IMR-90 (cell line): Measurements from ENCODE around the gene GTF2A2. TPM values are rescaled to one million over a fixed set of nuclear protein-coding genes. Genes with fewer than 3 reads are reported as not detected.

Experiments used
- ATAC-seq: fragments of 200-7000 bp; cut with Tn5 transposase; 2 replicates; pipeline ENCODE4 v1.9.1; 2020; ENCODE audit warnings: low read depth, mild to moderate bottlenecking, moderate library complexity
- BruUV-seq: library from RNA; stranded (reverse); fragments of 400-500 nt; replicated peaks from 2 replicates; lab custom pipeline; 2021; lab: Mats Ljungman, UMichigan
- CTCF ChIA-PET: fragments of 300-600 bp; formaldehyde crosslinking; extraction: SDS; loops from one replicate; lab custom pipeline; 2021; ENCODE audit warnings: antibody characterized with exemption; lab: Yijun Ruan, JAX
- POLR2A ChIA-PET: fragments of 300-600 bp; sonication (Branson Sonifier 250); formaldehyde crosslinking; loops from one replicate; lab custom pipeline; 2022; ENCODE audit warnings: antibody characterized with exemption; ENCODE audit not compliant: unreplicated experiment; lab: Charles Lee
- DNase-seq: peaks from one replicate; pipeline ENCODE4 v3.0.0; 2013
- H2AFZ ChIP-seq: replicated peaks from 2 replicates; pipeline ENCODE3; 2013; ENCODE audit warnings: low read length, mild to moderate bottlenecking; ENCODE audit not compliant: poor library complexity
- H2AK5ac ChIP-seq: 2 replicates; pipeline ENCODE4 v1.6.1; 2013; ENCODE audit warnings: low read depth, low read length, inconsistent platforms
- H2AK9ac ChIP-seq: replicated peaks from 2 replicates; pipeline ENCODE3; 2013; ENCODE audit warnings: mild to moderate bottlenecking, low read depth, low read length, moderate library complexity; ENCODE audit not compliant: poor library complexity
- H2BK120ac ChIP-seq: 2 replicates; pipeline ENCODE4 v1.6.1; 2013; ENCODE audit warnings: low read depth, low read length, inconsistent platforms
- H2BK15ac ChIP-seq: 3 replicates; pipeline ENCODE4 v1.6.1; 2013; ENCODE audit warnings: low read depth, low read length, inconsistent platforms
- H2BK20ac ChIP-seq: 2 replicates; pipeline ENCODE4 v1.6.1; 2013; ENCODE audit warnings: low read depth, mild to moderate bottlenecking, inconsistent platforms, low read length, moderate library complexity
- H2BK5ac ChIP-seq: 2 replicates; pipeline ENCODE4 v1.6.1; 2013; ENCODE audit warnings: mild to moderate bottlenecking, low read depth, low read length, inconsistent platforms; ENCODE audit not compliant: poor library complexity, severe bottlenecking
- H3K14ac ChIP-seq: replicated peaks from 2 replicates; pipeline ENCODE4 v1.6.1; 2013; ENCODE audit warnings: low read depth, low read length, inconsistent platforms
- H3K18ac ChIP-seq: 2 replicates; pipeline ENCODE4 v1.6.1; 2013; ENCODE audit warnings: low read depth, low read length, control low read depth
- H3K23ac ChIP-seq: 2 replicates; pipeline ENCODE4 v1.6.1; 2013; ENCODE audit warnings: low read depth, low read length, inconsistent platforms
- H3K27ac ChIP-seq: 2 replicates; pipeline ENCODE4 v1.5.1; 2013; ENCODE audit warnings: mild to moderate bottlenecking, control low read depth, low read length; ENCODE audit not compliant: insufficient read depth
- H3K27me3 ChIP-seq: 2 replicates; pipeline ENCODE4 v1.6.1; 2013; ENCODE audit warnings: low read length; ENCODE audit not compliant: control insufficient read depth, insufficient read depth
- H3K36me3 ChIP-seq: 2 replicates; pipeline ENCODE4 v1.6.1; 2013; ENCODE audit warnings: low read length, mixed read lengths; ENCODE audit not compliant: control insufficient read depth, insufficient read depth
- H3K4ac ChIP-seq: 2 replicates; pipeline ENCODE4 v1.6.1; 2013; ENCODE audit warnings: low read depth, low read length, inconsistent platforms
- H3K4me1 ChIP-seq: 2 replicates; pipeline ENCODE4 v1.6.1; 2013; ENCODE audit warnings: low read length, mixed read lengths; ENCODE audit not compliant: control insufficient read depth, insufficient read depth
- H3K4me2 ChIP-seq: 2 replicates; pipeline ENCODE4 v1.6.1; 2013; ENCODE audit warnings: low read depth, mild to moderate bottlenecking, control low read depth, low read length, moderate library complexity
- H3K4me3 ChIP-seq: 2 replicates; pipeline ENCODE4 v1.5.1; 2013; ENCODE audit warnings: low read depth, mild to moderate bottlenecking, control low read depth, low read length, moderate library complexity; ENCODE audit not compliant: insufficient read depth
- H3K56ac ChIP-seq: 2 replicates; pipeline ENCODE4 v1.6.1; 2013; ENCODE audit warnings: low read length, inconsistent platforms; ENCODE audit not compliant: insufficient read depth; ENCODE audit errors: extremely low read depth
- H3K79me1 ChIP-seq, 2 experiments: 2 replicates each; pipeline ENCODE4 v1.6.1; 2013; ENCODE audit warnings: low read length in 2 of 2, inconsistent platforms in 1 of 2, low read depth in 1 of 2
- H3K9ac ChIP-seq: 2 replicates; pipeline ENCODE4 v1.6.1; 2013; ENCODE audit warnings: low read depth, low read length, control low read depth
- H3K9me1 ChIP-seq: 2 replicates; pipeline ENCODE4 v1.6.1; 2013; ENCODE audit warnings: low read length, inconsistent platforms; ENCODE audit not compliant: insufficient read depth
- H3K9me3 ChIP-seq: 2 replicates; pipeline ENCODE4 v1.6.1; 2013; ENCODE audit warnings: low read length; ENCODE audit not compliant: control insufficient read depth, insufficient read depth
- H4K20me1 ChIP-seq: 2 replicates; pipeline ENCODE4 v1.6.1; 2013; ENCODE audit warnings: low read length, inconsistent platforms; ENCODE audit not compliant: insufficient read depth
- H4K5ac ChIP-seq: 2 replicates; pipeline ENCODE4 v1.6.1; 2013; ENCODE audit warnings: mild to moderate bottlenecking, low read depth, low read length, control low read depth
- H4K8ac ChIP-seq, 2 experiments: 2 replicates each; pipeline ENCODE4 v1.6.1; 2013; ENCODE audit warnings: low read depth in 2 of 2, low read length in 2 of 2, control low read depth in 1 of 2, inconsistent platforms in 1 of 2
- H4K91ac ChIP-seq: 2 replicates; pipeline ENCODE4 v1.6.1; 2013; ENCODE audit warnings: low read depth, low read length, inconsistent platforms; ENCODE audit not compliant: insufficient read depth
- NFE2L2 ChIP-seq: fragments of 150-350 bp; IDR thresholded peaks from 2 replicates; pipeline ENCODE4 v1.6.1; 2016; ENCODE audit warnings: low read depth, mild to moderate bottlenecking, low read length
- WGBS, 2 experiments: methylation state at CpG; one replicate each; pipeline versions ENCODE4 v1.1.5 to v1.1.7; 2013; ENCODE audit warnings: missing lambda C conversion rate in 2 of 2; ENCODE audit not compliant: insufficient read length in 1 of 2; ENCODE audit errors: extremely low coverage in 2 of 2; 5-methylcytosine and 5-hydroxymethylcytosine counted together
- dilution Hi-C: fragments of 300-500 bp; cut with HindIII; formaldehyde crosslinking; loops from one replicate; pipeline ENCODE4 v1.14.3; 2018; ENCODE audit warnings: low sequenced_read_pairs; ENCODE audit not compliant: unreplicated experiment
- in situ Hi-C: fragments of 300-500 bp; cut with MboI; formaldehyde crosslinking; loops from 3 replicates; pipeline ENCODE4 v1.14.3; 2019; ENCODE audit warnings: low sequenced_read_pairs, inconsistent platforms, mixed read lengths
- intact Hi-C: fragments of 100-400 bp; cut with micrococcal nuclease; formaldehyde crosslinking; loops from 2 replicates; pipeline ENCODE4 v1.10.0; 2022
- polyA plus RNA-seq, 3 experiments: library from polyadenylated mRNA; depleted of rRNA; stranded (reverse); fragments of >200 nt; gene quantifications; 2 replicates each; pipeline ENCODE4 v1.2.3, GENCODE V29; 2012; ENCODE audit warnings: low replicate concordance in 1 of 3
- total RNA-seq: library from RNA; depleted of rRNA; stranded (reverse); fragments of >200 nt; gene quantifications from 2 replicates; pipeline ENCODE4 v1.2.3, GENCODE V29; 2012

GTF2A2 gene
- total and polyA plus RNA-seq, 2 of the 4 experiments (the other 2 are of a cell fraction) = 10.2 to 29.9 TPM

GRCh38 chr15:59662260-59662659, 4.9 kb upstream of the GTF2A2 start:
- dilution Hi-C loops (no loop called here), in situ Hi-C loops (no loop called here), intact Hi-C loops (no loop called here)
- no peak overlapping the region for H3K4me3 ChIP-seq
- H3K9me3 ChIP-seq = no peaks in the 10 kb centered on the region
- POLR2A ChIA-PET = no interaction called here
- no peak overlapping the region for H2AK5ac ChIP-seq
- DNase-seq (peak; percentile 59), ATAC-seq (no peak)
- no peak for TF ChIP-seq NFE2L2
- peaks cover 13% of the 10 kb centered on the region for H3K36me3 ChIP-seq
- no peak overlapping the region for H2BK5ac ChIP-seq
- H2BK20ac ChIP-seq = no peak overlapping the region
- H3K9ac ChIP-seq = no peak overlapping the region
- H4K8ac ChIP-seq = no peak overlapping the region
- H3K18ac ChIP-seq = no peak overlapping the region
- H3K14ac ChIP-seq = no peak overlapping the region
- no TSS peak for BruUV-seq
- no peak overlapping the region for H3K4me2 ChIP-seq
- H2BK15ac ChIP-seq = no peak overlapping the region
- CTCF ChIA-PET = no interaction called here
- no peak overlapping the region for H3K4ac ChIP-seq
- no peak overlapping the region for H3K27ac ChIP-seq
- H4K91ac ChIP-seq = no peak overlapping the region
- H3K23ac ChIP-seq = no peak overlapping the region
- no peak overlapping the region for H3K56ac ChIP-seq
- H4K20me1 ChIP-seq = no peaks in the 10 kb centered on the region; the same call in 1 of the 2 replicates
- WGBS, 2 experiments = 100% methylated on average over 1 of the region's 1 CpG; no CpG with 5 or more reads in 1 of the 2 experiments
- H4K5ac ChIP-seq = no peak overlapping the region
- H2AFZ ChIP-seq = no peak overlapping the region
- H2BK120ac ChIP-seq = no peak overlapping the region
- no peak overlapping the region for H2AK9ac ChIP-seq
- H3K9me1 ChIP-seq = no peaks in the 10 kb centered on the region
- no peaks in the 10 kb centered on the region for H3K4me1 ChIP-seq
- no peaks in the 10 kb centered on the region for H3K27me3 ChIP-seq
- H3K79me1 ChIP-seq = no peaks in the 10 kb centered on the region
